NCI-H526 treated with DMSO at 0.1 percent for 48 hours (cell line): Measurements from ENCODE around the gene TSPEAR.
"Not testable (repeated sequence)": the region's sequence is repeated elsewhere in the genome, so short reads cannot be mapped to it uniquely, and the experiment has no call there.

Experiments used
- DNase-seq: peaks from one replicate; lab custom pipeline; 2025; lab: John Stamatoyannopoulos, UW

Gene TSPEAR

GRCh38 chr21:44568667-44569556 lies 142.5 kb downstream of the TSPEAR start:
- no peak for DNase-seq

GRCh38 chr21:44568261-44568660 lies 143.1 kb downstream of the TSPEAR start:
- DNase-seq, result no peak

GRCh38 chr21:44567481-44568171 lies 143.7 kb downstream of the TSPEAR start:
- no peak for DNase-seq

- DNase-seq, result no peak
These were observed 145.0 kb downstream of the TSPEAR start for GRCh38 chr21:44566403-44566802.

- DNase-seq, result no peak
These were observed 146.3 kb downstream of the TSPEAR start for GRCh38 chr21:44564886-44565598.

GRCh38 chr21:44564099-44564498 lies 147.3 kb downstream of the TSPEAR start:
- no peak for DNase-seq

- no peak for DNase-seq
These were observed 152.7 kb downstream of the TSPEAR start, which contains the start of gene KRTAP10-3 for GRCh38 chr21:44558695-44559094. TSS of gene KRTAP10-3 (minus strand) at chr21:44558795. CDS start at chr21:44558715, 80 bp downstream.

- not testable (repeated sequence) for DNase-seq
These were observed 153.1 kb downstream of the TSPEAR start for GRCh38 chr21:44558329-44558675.

- DNase-seq, result no peak
These were observed 153.7 kb downstream of the TSPEAR start for GRCh38 chr21:44557491-44558328.

GRCh38 chr21:44556879-44557278 lies 154.5 kb downstream of the TSPEAR start:
- DNase-seq, result no peak

GRCh38 chr21:44555200-44555875 lies 156.0 kb downstream of the TSPEAR start:
- no peak for DNase-seq

- no peak for DNase-seq
These were observed 158.7 kb downstream of the TSPEAR start for GRCh38 chr21:44552681-44553080.

GRCh38 chr21:44552136-44552535 lies 159.2 kb downstream of the TSPEAR start:
- DNase-seq, result no peak

GRCh38 chr21:44551340-44551961 lies 159.9 kb downstream of the TSPEAR start, which contains the start of gene KRTAP10-2:
TSS of gene KRTAP10-2 (minus strand) at chr21:44551505. CDS start at chr21:44551458, 47 bp downstream.
- DNase-seq, result no peak

GRCh38 chr21:44550807-44551206 lies 160.6 kb downstream of the TSPEAR start:
- no peak for DNase-seq

- DNase-seq, result not testable (repeated sequence)
These were observed 161.1 kb downstream of the TSPEAR start for GRCh38 chr21:44550285-44550684.

GRCh38 chr21:44549525-44550211 lies 161.7 kb downstream of the TSPEAR start:
- no peak for DNase-seq

GRCh38 chr21:44548922-44549321 lies 162.4 kb downstream of the TSPEAR start:
- DNase-seq, result no peak

- no peak for DNase-seq
These were observed 163.0 kb downstream of the TSPEAR start for GRCh38 chr21:44548381-44548780.
